Measurements from ENCODE around the gene FXYD4. TPM values are rescaled to one million over a fixed set of nuclear protein-coding genes. Genes with fewer than 3 reads are reported as not detected.
A peak's percentile ranks its signal among the peaks of the same experiment; 100 is the strongest.
"Not testable (repeated sequence)": the region's sequence is repeated elsewhere in the genome, so short reads cannot be mapped to it uniquely, and the experiment has no call there.

The FXYD4 gene
- total RNA-seq, 1 donor from 2014 or later = not detected

- DNase-seq (ENCODE audit: low read depth in 2 of 2) = peak; percentile 52 to 73
These were observed 46.7 kb downstream of the FXYD4 start for GRCh38 chr10:43417950-43418768.

GRCh38 chr10:43419997-43420368, 48.5 kb downstream of the FXYD4 start:
- DNase-seq (ENCODE audit: low read depth in 2 of 2) = no peak

- DNase-seq (ENCODE audit: low read depth in 2 of 2) = peak; percentile 73 to 82
These were observed 49.1 kb downstream of the FXYD4 start for GRCh38 chr10:43420369-43421200.

- no peak for DNase-seq (ENCODE audit: low read depth in 2 of 2)
These were observed 49.7 kb downstream of the FXYD4 start for GRCh38 chr10:43421201-43421507.

GRCh38 chr10:43421519-43421918, 50.1 kb downstream of the FXYD4 start:
- DNase-seq (ENCODE audit: low read depth in 2 of 2) = no peak

GRCh38 chr10:43421944-43422343, 50.5 kb downstream of the FXYD4 start:
- DNase-seq (ENCODE audit: low read depth in 2 of 2) = not testable (repeated sequence)

- DNase-seq (ENCODE audit: low read depth in 2 of 2) = no peak
These were observed 53.0 kb downstream of the FXYD4 start for GRCh38 chr10:43424416-43424815.

Other genes with a start within 250 kb of the FXYD4 start
- 5.9 and 9.1 TPM in 2 replicates for gene CSGALNACT2, start 233.2 kb upstream of the FXYD4 start, total RNA-seq
- under 0.01 and 0.44 TPM in 2 replicates for gene RASGEF1A, start 104.6 kb upstream of the FXYD4 start, total RNA-seq
- gene HNRNPF, start 37.5 kb downstream of the FXYD4 start, total RNA-seq = 132 and 160 TPM in 2 replicates
- gene ZNF487, start 65.5 kb downstream of the FXYD4 start, total RNA-seq = 1.2 and 1.5 TPM in 2 replicates
- 0.22 and 0.40 TPM in 2 replicates for gene ZNF239, start 203.0 kb downstream of the FXYD4 start, total RNA-seq
- 0.44 and 0.60 TPM in 2 replicates for gene ZNF485, start 234.8 kb downstream of the FXYD4 start, total RNA-seq

Data from lung microvascular endothelial cell (primary cell).